ENCODE results near the gene GNPTAB.
"Not testable (repeated sequence)": the region's sequence is repeated elsewhere in the genome, so short reads cannot be mapped to it uniquely, and the experiment has no call there.

The GNPTAB gene

DNA sequence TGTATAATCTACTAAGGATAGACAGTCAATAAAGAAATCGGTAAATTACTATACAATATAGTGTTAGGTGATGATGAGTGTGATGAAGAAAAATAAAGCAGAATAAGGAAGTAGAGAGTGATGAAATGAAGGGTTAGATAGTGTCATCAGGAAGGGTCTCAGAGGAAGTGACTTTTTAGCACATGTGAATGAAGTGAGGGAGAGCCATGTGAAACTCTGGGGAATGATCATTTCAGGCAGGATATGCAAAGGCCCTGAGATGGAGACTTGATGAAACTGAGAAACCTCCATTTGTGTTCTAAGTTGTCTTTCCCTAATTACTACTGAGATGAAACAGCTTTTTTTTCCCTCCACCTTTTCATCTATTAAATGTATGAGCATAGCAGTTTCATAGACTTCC lies 19.4 kb upstream of the GNPTAB start:
- no peak for DNase-seq

DNA sequence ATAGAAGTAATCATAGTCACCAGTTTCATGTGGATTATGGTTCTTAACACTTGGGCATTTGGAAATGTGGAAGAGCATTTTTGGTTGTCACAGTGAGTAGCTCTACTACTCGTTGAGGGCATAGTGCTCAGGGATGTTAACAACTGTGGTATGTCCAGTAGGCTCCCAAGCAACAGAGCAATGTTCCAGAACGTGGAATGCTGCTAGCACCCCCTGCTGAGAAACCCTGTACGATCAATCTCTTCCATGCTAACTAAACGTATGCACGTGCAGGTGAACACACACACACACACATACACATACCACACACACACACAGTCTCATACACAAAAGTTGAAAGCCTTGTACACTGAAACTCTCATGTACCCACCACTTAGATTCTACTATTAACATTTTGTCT lies 16.6 kb upstream of the GNPTAB start:
- DNase-seq: no peak

- DNase-seq: no peak
Observed at GRCh38 chr12:101845137-101845711, 14.5 kb upstream of the GNPTAB start.

DNA sequence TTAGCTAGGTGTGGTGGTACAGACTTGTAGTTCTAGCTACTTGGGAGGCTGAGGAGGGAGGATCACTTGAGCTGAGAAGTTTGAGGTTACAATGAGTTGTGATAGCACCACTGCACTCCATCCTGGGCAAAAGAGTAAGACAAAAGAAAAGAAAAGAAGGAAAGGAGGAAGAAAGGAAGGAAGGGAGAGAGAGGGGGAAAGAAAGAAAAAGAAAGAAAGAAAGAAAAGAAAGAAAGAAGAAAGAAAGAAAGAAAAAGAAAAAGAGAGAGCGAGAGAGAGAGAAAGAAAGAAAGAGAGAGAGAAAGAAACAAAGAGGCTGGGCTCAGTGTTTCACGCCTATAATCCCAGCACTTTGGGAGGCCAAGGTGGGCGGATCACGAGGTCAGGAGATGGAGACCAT lies 10.3 kb upstream of the GNPTAB start:
- no peak for DNase-seq

DNA sequence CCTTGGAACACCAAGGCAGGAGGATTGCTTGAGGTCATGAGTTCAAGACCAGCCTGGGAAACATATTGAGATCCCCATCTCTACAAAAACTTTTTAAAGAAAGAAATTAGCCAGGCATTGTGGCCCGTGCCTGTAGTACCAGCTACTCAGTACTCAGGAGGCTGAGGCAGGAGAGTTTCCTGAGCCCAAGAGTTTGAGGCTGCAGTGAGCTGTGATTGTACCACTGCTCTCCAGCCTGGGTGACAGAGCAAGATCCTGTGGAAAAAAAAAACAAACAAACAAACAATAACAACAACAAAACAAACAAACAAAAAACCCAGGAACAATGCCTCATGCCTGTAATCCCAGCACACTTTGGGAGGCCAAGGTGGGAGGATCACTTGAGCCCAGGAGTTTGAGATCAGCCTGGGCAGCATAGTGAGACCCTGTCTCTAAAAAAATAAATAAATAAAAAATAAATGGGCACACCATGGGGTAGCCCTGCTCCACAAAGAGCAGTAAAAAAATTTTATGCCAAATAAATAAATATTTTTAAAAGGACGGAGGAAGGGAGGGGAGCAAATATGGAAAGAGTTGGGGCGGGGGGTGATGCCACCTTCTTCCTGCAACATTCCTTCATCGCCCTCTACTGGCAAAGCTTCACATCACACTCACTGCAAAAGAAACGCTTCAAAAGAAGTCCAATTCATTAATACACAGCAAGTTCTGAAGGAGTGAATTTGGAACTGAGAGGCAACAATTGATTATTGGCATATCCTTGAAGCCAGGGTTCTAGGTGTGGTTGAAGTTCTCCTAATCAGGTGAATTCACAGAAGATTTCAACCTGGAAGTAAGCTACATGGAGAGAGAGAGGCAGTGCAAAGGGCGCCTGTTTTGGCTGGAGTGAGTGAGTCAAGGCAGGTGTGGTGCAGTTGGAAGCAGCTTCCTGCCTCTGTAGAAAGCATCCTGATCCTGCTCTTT lies 8.8 kb upstream of the GNPTAB start:
- no peak for DNase-seq

GRCh38 chr12:101838628-101839323 lies 8.0 kb upstream of the GNPTAB start:
- no peak for DNase-seq

DNA sequence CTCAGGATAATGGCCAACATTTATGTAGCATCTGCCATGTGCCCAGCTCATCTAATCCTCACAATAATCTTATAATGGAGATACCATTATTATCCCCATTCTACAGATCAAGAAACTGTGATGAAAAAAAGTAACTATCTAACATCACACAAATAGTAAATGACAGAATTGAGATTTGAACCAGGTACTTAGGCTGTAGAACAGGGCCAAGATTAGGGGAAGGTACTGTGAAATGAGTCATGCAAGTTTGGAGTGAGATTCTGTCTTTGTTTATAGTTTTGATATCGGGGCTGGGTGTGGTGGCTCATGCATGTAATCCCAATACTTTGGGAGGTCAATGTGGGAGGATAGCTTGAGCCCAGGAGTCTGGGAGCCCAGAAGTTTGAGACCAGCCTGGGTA lies 1.3 kb upstream of the GNPTAB start:
- no peak for DNase-seq

- no peak for DNase-seq
Observed at GRCh38 chr12:101829639-101830366, 956 bp downstream of the GNPTAB start.

GRCh38 chr12:101828463-101829196 lies 2.1 kb downstream of the GNPTAB start:
- DNase-seq: no peak

- DNase-seq: no peak
Observed at GRCh38 chr12:101826766-101827368, 3.9 kb downstream of the GNPTAB start.

DNA sequence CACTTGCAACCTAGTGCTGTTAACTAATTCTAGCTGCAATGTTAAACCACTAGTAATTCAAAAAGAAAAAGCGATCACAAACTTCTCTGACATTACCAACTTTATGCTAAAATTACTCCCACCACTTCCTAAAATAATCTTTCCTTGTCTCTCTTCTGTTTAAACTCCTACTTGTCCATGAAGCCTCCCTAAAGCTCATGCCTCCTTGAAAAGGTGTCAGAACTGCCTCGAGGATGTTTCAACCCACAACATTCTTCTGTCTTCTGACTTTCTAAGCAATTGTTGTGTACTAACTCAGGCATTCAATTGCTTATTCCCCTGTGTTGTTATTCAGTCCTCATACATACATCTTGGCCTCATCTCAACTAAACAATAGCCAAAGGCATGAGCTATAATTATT lies 5.9 kb downstream of the GNPTAB start:
- no peak for DNase-seq

DNA sequence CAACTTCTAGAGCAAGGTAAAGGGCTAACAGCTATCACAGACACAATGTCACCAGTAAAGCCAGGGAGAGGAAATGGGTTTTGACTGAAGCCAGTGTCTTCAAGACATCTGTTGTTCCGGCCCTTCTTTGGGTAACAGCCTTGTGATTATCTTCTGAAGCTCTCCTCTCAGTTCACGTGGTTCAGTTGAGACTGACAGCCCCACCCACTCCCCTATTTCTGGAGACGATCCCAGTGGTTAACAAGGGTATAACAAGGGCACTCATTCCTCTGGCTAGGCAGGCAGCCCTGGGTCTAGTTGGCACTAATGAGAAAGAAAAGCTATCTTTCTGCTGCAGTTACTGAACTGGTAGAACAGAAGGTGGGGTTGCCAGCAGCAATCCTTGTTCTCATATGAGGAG lies 6.9 kb downstream of the GNPTAB start:
- DNase-seq: no peak

- DNase-seq: no peak
Observed at GRCh38 chr12:101823039-101823438, 7.7 kb downstream of the GNPTAB start.

- no peak for DNase-seq
Observed at GRCh38 chr12:101819467-101819866, 11.3 kb downstream of the GNPTAB start.

DNA sequence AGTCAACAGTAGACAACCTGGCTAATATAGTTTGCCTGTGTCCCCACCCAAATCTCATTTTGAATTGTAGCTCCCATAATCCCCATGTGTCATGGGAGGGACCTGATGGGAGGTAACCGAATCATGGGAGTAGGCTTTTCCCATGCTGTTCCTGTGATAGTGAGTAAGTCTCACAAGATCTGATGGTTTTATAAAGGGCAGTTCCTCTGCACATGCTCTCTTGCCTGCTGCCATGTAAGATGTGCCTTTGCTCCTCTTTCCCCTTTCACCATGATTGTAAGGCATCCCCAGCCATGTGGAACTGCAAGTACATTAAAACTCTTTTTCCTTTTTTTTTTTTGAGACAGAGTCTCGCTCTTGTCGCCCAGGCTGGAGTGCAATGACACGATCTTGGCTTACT lies 12.1 kb downstream of the GNPTAB start:
- not testable (repeated sequence) for DNase-seq

GRCh38 chr12:101813117-101813516 lies 17.6 kb downstream of the GNPTAB start:
- DNase-seq: no peak

GRCh38 chr12:101812716-101813115 lies 18.0 kb downstream of the GNPTAB start:
- DNase-seq: not testable (repeated sequence)

- DNase-seq: not testable (repeated sequence)
Observed at GRCh38 chr12:101811342-101811741, 19.4 kb downstream of the GNPTAB start.

GRCh38 chr12:101809208-101809607 lies 21.6 kb downstream of the GNPTAB start:
- no peak for DNase-seq

- DNase-seq: no peak
Observed at GRCh38 chr12:101806265-101806664, 24.5 kb downstream of the GNPTAB start.

GRCh38 chr12:101804409-101804808 lies 26.4 kb downstream of the GNPTAB start:
- no peak for DNase-seq

- no peak for DNase-seq
Observed at GRCh38 chr12:101803978-101804377, 26.8 kb downstream of the GNPTAB start.
